Stimulated activated CD4-positive, alpha-beta T cell treated with anti-CD3 and anti-CD28 coated beads, Interleukin-1b, Interleukin-23, amount 100 ng/mL, for 24 hours (primary cell): ENCODE data around the gene PCDHGA6.

Experiments
- DNase-seq, 4 experiments: peaks; one replicate each; pipeline ENCODE4 v3.0.0-alpha.2; 2020; ENCODE audit warnings: low read depth in 4 of 4, low spot score in 1 of 4

PCDHGA6 gene

GRCh38 chr5:141419074-141419880 is 45.6 kb downstream of the PCDHGA6 start:
- no peak for DNase-seq

GRCh38 chr5:141420855-141421488 is 47.3 kb downstream of the PCDHGA6 start, which contains the start of gene PCDHGA11:
Gene PCDHGA11, plus strand, starts transcription at chr5:141421051. Its CDS starts 177 bp downstream, at chr5:141421228.
- DNase-seq: no peak

- DNase-seq: no peak
Measured at GRCh38 chr5:141421489-141421855, 47.8 kb downstream of the PCDHGA6 start.

- DNase-seq: no peak
Measured at GRCh38 chr5:141422742-141423291, 49.1 kb downstream of the PCDHGA6 start.

- DNase-seq: no peak
Measured at GRCh38 chr5:141427783-141428426, 54.2 kb downstream of the PCDHGA6 start.
